Stimulated activated naive CD4-positive, alpha-beta T cell (primary cell): ENCODE measurements around the gene PSD4.

Experiments
- DNase-seq, 6 experiments: peaks; one replicate each; lab custom pipeline; 2025; lab: John Stamatoyannopoulos, UW

Gene PSD4

DNA sequence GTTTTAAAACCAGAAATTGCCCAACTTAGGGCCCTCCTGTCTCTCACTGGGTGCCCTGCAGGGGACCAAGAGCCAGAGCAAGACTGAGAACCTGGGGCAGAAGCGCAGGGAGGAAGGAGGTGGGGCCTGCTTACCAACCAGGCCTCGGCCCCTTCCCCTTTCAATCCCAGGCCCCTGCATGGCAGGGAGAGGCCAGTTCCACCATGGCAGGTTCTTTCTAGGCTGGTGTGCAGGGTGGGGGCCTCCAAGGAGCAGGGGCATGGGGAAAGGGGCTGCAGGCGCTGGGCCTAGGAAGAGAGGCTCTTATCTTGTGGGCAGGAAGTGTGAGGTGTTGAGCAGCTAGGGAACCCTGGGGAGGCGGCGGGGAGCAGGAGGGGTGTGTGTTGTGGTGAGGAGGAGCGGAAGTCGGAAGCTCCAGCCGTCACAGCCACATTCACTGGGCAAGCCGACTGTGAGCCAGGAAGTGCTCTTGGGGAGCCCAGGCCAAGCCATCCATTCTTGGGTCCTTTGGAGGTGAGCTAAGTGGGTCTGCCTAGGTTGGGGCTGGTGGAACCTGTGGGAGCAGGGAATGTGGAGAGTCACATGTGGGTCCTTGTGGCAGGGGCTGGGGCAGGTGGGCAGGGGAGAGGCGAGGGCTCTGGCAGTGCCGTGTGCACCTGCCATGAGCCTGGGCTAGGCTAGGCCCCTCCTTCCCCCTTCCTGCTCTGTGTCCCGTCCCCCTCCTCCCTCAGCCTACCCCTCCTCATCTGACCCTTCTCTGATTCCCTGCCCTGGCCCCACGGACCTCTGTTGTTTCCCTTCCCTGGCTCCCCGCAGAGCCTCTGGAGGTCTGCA lies at the start of gene PSD4:
TSS of gene PSD4 (plus strand) at position 430 of the 834 bp plus-strand sequence. CDS start 8,486 bp downstream, outside the sequence.
- peak; percentile 73 to 92 (median 82) for DNase-seq

DNA sequence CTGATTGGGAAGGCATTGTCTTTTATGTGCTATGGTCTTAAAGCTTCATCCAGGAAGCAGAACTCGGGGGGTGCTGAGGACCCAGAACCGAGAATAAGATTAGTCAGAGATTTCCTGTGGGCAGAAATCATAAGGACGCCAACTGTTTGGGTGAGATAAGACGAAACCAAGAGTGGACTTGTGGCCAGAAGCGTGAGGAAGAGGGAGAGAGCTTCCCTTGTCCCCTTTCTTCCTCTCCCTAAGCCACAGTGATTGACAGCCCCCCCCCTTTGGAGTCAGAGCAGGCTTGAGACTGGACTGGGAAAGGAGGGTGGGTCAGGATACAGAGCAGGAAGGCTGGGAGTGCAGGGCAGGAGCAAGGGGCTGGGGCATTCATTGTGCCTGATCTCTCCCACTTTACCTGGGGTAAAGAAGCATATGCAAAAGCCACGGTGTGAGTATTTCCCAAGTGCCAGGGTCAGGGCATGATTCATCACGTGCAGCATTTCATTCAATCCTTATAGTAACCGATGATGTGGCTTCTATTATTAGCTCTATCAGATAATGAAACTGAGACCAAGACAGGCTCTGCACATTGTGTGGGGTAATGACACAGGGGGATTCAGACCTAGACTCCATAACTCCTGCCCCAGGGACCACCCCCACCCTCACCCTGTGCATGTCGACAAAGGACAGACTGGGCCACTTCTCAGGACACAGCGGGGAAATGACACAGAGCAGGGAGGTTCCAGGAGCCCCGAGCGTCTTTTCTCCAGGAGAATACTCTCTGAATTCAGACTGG lies 49.4 kb upstream of the PSD4 start:
- no peak for DNase-seq

DNA sequence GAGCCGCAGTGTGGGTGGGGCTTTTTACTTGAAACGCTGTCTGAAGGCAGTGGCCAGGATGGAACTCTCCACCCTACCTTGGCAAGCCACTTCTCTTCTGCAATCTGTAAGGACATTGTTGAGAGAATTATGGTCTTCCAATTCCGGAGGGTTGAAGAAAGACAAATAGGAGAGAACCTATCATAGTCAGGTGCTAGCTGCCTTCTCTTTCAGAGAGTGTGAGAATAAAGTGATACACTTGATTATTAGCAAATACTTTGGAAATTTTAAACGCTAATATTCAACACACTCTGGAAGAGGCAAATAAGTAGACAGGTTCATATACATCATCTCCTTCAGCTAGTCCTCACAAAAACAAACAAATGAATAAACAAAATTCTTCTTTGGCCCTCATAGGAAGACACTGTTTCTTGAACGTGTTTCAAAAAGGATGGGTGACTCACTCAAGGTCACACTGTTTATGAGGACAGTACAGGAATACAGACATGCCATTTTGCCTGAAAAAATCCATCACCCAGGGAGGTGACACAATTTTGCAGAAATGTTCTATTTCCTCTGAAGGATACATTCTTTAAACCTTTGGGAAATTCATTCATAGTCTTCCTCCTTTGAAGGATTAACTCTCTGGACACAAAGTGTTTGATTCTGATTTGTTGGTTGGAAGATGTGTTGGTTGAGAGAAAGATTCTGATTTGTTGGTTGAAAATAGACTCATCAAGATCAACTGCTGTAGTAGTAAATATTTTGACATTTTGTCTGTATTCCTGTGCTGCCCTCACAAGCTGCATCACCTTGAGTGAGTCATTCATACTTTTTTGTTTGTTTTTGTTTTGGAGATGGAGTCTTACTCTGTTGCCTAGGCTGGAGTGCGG lies 48.6 kb upstream of the PSD4 start:
- no peak for DNase-seq

DNA sequence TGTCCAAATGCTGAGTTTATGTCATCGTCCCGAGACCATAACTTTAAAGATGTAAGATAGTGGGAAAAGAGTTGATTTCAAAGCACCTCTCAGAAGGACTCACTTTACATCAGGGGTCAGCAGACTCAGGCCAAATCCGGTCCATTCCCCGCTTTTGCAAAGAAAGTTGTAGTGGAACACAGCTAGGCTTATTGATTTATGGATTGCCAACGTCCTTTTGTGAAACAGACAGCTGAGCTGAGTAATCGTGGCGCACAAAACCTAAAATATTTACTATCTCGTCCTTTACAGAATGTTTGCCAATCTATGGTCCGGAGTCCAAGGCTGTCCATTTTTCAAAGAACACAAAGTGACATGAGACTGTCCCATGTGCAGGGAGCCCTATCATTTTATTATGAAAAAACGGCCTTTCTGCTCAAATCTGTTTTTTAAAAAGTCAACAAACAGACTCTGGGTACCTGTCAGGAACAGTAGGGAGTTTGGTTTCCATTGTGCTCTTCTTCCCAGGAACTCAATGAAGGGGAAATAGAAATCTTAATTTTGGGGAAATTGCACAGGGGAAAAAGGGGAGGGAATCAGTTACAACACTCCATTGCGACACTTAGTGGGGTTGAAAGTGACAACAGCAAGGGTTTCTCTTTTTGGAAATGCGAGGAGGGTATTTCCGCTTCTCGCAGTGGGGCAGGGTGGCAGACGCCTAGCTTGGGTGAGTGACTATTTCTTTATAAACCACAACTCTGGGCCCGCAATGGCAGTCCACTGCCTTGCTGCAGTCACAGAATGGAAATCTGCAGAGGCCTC lies 46.7 kb upstream of the PSD4 start, which contains the start of gene IL1RN:
TSS of gene IL1RN (plus strand) at position 754 of the 801 bp plus-strand sequence. CDS start at position 781, 27 bp downstream.
- DNase-seq: no peak

DNA sequence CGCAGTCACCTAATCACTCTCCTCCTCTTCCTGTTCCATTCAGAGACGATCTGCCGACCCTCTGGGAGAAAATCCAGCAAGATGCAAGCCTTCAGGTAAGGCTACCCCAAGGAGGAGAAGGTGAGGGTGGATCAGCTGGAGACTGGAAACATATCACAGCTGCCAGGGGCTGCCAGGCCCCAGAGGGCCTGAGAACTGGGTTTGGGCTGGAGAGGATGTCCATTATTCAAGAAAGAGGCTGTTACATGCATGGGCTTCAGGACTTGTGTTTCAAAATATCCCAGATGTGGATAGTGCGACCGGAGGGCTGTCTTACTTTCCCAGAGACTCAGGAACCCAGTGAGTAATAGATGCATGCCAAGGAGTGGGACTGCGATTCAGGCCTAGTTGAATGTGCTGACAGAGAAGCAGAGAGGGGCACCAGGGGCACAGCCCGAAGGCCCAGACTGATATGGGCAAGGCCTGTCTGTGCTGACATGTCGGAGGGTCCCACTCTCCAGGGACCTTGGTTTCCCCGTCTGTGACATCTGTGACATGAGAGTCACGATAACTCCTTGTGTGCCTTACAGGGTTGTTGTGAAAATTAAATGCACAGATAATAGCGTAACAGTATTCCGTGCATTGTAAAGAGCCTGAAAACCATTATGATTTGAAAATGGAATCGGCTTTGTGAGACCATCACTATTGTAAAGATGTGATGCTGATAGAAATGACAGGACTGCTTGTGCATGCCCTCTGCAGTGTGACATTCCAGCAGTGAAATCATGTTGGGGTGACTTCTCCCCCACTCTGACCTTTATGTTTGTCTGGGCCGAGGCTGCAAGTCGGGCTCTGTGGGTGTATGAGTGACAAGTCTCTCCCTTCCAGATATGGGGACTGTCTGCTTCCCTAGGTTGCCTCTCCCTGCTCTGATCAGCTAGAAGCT lies 45.9 kb upstream of the PSD4 start:
- DNase-seq: no peak

DNA sequence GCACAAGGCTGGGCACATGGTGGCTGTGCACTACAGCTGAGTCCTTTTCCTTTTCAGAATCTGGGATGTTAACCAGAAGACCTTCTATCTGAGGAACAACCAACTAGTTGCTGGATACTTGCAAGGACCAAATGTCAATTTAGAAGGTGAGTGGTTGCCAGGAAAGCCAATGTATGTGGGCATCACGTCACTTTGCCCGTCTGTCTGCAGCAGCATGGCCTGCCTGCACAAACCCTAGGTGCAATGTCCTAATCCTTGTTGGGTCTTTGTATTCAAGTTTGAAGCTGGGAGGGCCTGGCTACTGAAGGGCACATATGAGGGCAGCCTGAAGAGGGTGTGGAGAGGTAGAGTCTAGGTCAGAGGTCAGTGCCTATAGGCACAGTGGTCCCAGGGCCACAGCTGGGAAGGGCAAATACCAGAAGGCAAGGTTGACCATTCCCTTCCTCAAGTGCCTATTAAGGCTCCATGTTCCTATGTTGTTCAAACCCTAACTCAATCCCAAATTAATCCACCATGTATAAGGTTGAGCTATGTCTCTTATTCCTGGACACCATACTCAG lies 44.2 kb upstream of the PSD4 start:
- DNase-seq: no peak

DNA sequence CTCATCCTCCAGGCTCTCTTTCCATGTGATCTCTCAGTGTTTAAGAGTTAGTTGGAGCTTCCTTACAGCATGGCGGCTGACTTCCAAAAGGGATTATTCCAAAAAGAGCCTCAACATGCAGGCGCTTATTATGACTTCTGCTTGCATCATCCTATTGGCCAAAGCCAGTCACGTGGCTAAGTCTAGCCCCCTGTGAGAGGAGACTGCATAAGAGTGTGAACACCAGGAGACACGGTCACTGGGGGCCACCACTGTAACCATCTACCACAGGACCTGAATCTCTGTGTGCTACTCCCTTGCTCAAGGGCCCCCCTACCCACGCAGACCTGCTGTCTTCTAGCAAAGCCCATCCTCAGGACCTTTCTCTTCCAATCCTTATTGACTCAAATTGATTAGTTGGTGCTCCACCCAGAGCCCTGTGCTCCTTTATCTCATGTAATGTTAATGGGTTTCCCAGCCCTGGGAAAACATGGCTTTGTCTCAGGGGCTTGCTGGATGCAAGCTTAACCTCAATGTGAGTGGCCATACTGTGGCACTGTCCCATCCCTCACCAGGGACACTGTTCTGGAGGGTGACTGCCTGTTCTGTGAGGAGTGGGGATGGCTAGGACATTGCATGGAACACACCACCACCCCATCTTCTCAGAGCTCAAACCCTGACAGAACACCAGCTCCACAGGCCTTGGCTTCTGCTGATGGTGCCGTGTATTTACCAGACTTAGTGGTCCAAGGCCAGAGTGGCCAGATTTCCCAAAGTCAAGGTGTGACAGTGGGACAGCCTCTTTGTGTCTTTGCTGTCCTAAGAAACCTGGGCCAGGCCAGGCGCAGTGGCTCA lies 42.2 kb upstream of the PSD4 start:
- DNase-seq: no peak

DNA sequence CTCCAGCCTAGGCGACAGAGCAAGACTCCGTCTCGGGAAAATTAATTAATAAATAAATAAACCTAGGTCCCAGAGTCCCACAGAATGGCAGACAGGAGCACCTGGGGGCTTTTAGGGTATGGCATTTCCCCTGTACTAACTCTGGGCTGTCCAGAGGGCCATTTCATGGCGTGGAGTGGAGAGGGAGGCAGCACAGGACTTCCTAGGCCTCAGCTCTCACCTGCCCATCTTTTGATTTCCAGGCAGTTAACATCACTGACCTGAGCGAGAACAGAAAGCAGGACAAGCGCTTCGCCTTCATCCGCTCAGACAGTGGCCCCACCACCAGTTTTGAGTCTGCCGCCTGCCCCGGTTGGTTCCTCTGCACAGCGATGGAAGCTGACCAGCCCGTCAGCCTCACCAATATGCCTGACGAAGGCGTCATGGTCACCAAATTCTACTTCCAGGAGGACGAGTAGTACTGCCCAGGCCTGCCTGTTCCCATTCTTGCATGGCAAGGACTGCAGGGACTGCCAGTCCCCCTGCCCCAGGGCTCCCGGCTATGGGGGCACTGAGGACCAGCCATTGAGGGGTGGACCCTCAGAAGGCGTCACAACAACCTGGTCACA lies 41.3 kb upstream of the PSD4 start:
- DNase-seq: no peak

DNA sequence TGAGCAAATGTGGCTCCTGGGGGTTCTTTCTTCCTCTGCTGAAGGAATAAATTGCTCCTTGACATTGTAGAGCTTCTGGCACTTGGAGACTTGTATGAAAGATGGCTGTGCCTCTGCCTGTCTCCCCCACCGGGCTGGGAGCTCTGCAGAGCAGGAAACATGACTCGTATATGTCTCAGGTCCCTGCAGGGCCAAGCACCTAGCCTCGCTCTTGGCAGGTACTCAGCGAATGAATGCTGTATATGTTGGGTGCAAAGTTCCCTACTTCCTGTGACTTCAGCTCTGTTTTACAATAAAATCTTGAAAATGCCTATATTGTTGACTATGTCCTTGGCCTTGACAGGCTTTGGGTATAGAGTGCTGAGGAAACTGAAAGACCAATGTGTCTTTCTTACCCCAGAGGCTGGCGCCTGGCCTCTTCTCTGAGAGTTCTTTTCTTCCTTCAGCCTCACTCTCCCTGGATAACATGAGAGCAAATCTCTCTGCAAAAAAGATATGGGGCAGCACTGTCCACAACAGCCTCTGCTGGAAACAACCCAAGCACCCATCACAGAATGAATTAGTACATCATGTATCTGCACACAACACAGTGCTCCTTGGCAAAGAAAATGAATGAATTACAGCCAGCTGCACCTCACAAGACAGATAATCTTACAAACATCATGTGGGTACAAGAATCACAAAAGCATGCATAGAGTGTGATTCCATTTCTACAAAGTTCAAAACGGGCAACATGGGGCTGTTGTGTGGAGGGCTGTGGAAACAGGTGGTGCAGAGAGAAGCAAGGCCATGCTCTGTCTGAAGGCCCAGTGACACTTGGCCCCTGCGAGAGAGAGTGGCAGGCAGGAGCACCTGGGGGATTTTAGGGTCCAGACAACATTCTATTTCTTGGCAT lies 39.8 kb upstream of the PSD4 start:
- no peak for DNase-seq

DNA sequence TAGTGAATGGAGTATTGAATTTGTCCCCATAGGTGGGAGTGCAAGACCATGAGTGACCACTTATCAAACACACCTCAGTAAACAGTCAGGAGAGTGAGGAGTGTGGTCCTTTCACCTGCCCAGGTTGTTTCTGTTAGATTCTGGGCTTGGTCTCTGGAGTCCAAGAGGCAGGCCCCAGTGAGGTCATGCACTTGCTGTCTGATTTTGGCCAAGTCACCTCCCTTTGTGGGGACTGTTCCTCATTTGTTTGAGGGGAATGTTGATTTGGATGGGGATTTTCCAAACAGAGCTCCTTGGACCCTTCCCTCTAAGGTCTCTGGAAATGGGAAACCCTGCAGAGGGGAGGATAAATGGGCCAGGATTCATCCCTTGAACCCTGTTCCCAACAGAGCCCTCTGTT lies 39.1 kb upstream of the PSD4 start:
- no peak for DNase-seq

DNA sequence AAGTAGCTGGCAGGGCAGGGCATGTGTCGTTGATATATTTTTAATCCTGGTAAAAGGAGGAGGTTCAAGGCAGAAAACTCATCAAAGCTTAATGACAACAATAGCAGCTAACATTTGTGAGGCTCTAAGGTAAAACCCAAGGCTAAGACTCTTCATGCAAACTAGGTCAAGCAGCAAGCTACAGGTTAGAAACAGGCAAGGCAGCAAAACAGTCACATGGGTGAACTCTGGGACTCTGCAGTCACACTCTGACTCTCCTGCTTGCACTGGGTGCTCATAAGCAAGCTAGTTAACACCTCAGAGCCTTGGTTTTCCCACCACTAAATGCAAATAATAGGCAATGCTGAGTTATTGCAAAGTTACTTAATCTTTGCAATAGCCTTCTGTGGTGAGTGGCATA lies 38.5 kb upstream of the PSD4 start:
- no peak for DNase-seq

DNA sequence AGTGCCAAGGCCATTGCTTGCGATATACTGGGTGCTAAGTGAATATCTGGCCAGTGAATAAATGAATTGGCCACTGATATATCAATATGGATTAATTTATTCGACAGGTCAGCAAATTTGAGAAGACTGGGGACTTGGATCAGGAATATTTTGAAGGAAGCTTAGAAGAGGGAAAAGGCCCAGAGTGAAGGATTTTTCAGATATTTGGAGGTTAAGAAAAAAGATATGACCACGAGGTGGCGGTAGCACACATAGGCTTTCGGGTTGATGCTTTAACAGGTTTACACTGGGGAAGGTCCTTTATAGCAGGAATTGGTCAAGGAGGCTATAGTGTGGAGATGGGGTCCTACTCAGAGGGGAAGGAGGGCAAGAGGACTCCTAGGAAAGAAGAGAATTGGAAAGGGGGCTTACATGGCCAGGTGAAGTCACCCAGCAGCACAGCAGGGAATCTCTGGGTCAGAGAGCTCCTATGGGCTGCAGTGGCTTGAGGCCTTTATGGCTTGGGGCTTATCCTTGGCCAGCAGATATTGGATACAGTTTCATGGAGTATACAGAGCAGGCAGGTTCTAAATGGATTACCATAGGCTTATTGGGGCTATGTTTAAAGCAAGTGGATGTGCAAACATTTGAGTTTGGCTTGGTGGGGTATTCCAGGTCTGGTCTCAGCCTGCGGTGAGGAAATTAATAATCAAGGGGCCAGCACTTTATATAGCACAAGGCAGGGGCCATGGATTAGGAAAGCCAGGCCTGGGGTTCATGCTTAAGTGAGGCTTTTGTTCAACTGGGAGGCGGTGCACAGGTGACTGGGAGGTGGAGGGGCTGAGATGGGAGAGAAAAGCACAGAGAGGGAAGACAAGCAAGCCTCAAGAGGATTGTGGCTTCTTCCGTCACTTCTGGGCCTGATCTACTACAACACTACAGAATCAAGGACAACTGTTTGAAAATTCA lies 36.7 kb upstream of the PSD4 start:
- peak in 3 of 6 experiments; percentile 9 to 62 (median 27) for DNase-seq

DNA sequence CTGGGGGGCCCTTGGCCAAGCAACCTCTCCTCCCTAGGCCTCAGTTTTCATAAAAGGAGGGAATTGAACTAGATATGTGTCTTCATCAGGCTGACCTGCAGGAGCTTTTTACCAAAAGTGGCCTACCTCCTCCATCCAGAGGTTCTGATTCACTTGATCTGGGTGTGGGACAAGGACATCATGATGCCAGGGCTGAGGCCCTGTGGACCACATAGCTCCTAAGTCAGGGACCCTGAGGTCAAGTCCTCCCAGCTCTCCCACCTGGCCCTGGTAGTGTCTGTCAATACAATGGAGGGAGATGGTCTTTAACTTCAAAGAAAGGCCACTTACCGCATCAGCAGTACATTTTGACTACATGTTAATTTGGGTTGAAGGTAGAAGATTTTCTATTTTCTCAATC lies 35.9 kb upstream of the PSD4 start:
- no peak for DNase-seq

DNA sequence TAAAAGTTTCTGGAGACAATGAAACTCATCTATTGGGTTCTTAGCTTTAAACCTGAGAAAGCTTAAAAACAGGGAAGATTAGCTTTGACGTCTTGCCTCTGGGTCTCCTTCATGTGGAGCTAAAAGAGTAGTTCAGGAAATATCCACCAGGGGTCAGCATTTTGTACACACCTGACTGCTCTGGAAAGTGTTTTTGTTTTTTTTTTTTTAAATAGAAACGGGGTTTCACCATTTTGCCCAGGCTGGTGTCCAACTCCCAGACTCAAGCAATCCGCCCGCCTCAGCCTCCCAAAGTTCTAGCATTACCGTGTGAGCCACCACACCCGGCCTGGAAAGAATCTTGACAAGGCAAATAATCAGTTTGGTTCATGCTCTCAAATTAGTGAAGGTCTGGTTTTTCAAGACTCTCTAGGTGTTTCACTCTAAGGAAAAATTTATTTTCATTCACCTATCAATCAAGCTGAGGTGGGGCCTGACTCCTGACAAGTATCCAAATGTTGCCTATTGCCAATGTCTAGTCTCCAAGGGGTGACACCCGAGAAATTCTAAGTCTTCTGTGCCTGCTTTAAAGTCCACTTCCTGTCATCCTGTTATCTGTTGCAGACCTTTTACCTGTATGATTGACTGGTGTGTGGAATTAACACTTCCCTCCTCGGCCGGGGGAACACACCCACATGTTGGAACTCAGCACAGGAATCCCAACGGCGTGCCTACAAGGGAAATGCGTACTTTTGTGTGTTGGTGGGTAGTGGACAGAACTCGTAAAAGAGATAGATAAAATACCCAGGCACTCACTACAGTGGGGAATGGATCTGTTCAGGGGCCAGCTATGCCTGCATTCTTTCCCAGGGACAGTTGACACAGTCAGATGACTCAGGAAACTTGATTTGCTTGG lies 35.1 kb upstream of the PSD4 start:
- peak; percentile 26 to 87 (median 49) for DNase-seq

DNA sequence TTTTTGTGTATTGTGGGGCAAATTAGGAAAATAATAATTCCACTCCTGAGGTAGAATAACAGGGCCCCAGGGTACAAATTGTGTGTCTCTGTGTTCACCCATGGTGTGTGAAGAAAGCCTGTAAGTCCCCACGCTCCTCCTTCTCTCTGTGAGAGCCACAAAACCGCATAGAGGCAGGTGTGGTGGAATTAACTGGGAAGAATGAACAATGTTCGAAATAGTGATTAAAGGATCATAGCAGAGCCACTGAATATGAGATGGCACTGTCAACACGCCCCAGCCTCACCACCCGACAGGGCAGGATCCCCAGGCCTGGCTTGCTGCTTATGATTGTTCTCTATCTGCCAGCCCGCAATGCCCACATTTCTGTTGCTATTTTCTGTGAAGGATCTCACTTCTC lies 32.3 kb upstream of the PSD4 start:
- no peak for DNase-seq
